Esophagus muscularis mucosa (tissue), 3 donors: ENCODE data around the gene ANKRD16.

Experiments
- CTCF ChIP-seq, 3 experiments: fragments of 200-600 bp in 2 of 3; fragments of 450-650 bp in 1 of 3; sonication (generic) in 2 of 3; IDR thresholded peaks; one replicate each; pipeline ENCODE4 v1.5.1; 2017 to 2019; ENCODE audit warnings: antibody characterized with exemption in 3 of 3, mild to moderate bottlenecking in 2 of 3, moderate library complexity in 1 of 3
- POLR2A ChIP-seq: fragments of 450-650 bp; IDR thresholded peaks from one replicate; pipeline ENCODE4 v1.6.1; 2017; ENCODE audit warnings: antibody characterized with exemption, moderate library complexity, mild to moderate bottlenecking, low read depth

GRCh38 chr10:5929442-5929841, 39.7 kb upstream of the ANKRD16 start:
- TF ChIP-seq CTCF (IDR thresholded peaks at IDR 0.05) = no peak
- TF ChIP-seq POLR2A = no peak
